Renal cortical epithelial cell (primary cell): ENCODE measurements around the gene PRDM5. TPM values are rescaled to one million over a fixed set of nuclear protein-coding genes. Genes with fewer than 3 reads are reported as not detected.

ENCODE experiments used
- DNase-seq: peaks from one replicate; pipeline ENCODE4 v3.0.0-alpha.2; 2011; ENCODE audit warnings: low read depth
- total RNA-seq: library from RNA; depleted of rRNA; stranded (reverse); fragments of >200 nt; gene quantifications from 2 replicates; pipeline ENCODE4 v1.2.3, GENCODE V29; 2014

Gene PRDM5
- total RNA-seq = 8.9 and 9.8 TPM in 2 replicates

DNA sequence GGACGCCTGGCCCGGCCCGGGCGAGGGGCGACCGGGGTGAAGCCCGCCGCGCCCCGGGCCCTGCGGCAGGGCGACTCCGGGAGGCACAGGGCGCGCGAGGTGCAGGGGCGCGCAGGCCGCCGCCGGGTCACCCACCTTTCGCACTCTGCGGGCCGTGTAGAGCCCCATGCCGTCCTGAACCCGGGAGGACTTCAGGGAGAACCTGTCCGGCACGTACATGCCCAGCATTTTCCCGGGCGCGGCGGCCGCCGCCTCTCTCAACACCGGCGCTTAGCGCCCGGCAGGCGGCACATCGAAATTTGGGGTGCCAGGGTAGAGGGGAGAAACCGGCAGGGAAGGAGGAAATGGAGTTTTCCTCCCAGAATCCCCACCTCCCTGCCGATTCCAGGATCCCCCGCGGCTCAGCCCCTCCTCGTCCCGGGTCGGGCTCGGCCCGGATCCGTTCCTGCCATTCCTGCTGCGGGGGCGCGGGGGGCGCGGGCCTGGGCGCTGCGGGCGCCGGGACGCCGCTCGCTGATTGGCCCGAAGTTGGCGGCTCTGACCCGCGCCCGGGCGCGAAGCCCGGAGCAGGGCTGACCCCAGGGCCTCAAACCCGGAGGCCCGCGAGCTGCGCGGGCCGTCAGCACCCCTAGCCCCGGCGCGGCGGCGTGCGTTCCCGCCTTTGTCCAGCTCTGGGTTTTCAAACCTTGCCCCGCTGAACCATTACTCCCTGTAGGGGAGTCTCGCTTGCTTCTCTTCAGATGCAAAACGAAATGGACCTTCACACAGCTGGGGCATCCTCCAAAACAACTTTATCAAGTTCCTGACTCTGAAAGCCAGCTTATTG, at the start of gene PRDM5:
TSS of gene PRDM5 (minus strand) at position 346 of the 826 bp plus-strand sequence. CDS start at position 228, 118 bp downstream.
- DNase-seq = peak; percentile 22

DNA sequence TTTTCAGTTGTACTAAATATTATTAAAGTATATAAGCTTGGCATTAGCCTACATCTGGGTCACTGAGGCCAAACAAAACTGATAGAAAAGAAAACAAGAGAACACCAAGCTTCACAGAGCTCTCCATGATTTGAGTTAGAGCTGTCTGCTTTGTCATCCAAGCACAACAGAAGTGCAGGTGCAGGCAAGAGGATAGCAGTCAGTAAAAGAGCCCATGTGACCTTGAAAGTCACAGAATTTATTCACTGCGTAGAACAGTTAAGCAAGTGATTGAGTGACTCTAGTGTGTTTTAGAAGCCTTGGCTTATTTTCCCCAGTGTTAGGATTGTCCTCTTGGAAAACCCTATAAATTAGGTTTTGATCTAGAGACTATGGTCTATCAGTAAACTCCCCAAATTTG, 49.4 kb upstream of the PRDM5 start:
- no peak for DNase-seq

DNA sequence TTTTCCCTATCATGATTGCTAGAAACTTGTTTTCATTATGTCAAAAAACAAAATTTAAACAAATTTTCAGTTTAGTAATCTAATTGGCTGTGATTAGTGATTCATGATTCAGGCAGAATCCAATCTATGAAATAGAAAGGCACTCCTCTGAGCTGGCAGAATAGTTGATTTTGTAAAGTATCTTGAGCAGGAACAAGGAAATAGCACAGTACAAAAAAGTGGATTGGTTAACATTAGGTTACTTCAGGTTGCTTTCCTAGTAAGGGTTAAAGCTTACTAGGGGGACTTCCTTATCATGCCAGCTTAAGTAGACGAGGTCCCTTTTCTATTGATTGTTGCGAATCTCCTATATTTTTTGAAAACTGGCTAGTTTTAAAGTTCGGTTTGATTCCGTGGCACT, 43.4 kb upstream of the PRDM5 start:
- DNase-seq = peak; percentile 7

DNA sequence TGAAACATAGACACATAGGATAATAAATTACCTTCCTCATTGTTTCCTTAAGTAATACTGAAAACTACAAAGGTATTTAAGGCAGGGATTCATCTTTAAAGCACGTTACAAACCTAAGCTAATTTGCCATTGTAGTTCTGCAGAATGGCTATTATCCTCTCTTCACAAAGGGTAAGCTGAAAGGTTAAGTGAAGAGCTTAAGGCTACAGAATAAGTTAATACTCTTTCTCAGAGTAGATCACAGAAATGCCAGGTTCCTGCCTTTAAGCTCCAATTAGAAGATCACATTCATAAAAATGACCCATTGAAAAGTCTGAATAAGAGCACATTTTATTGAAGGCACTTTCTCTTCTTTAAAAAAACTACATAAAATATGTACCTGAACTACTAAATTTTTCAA, 42.1 kb upstream of the PRDM5 start:
- DNase-seq = no peak

DNA sequence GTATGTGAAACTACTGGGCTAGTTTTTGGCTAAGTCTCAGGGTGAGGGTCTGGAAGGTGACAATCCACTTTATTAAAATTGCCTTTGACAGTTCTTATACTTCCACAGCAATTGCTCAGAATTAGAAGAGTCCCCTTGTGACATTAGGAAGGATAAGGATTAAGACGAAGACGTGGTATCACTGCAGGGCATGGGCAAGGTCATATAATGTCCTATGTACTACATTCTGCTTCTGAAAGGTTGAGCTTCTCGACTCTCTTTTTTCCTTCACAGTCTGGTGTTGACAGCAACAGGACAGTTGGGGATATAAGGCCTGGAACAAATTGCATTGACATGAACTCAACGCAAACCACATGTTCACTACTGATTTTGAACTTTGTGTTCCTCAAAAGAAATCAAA, 40.9 kb upstream of the PRDM5 start:
- DNase-seq = no peak

DNA sequence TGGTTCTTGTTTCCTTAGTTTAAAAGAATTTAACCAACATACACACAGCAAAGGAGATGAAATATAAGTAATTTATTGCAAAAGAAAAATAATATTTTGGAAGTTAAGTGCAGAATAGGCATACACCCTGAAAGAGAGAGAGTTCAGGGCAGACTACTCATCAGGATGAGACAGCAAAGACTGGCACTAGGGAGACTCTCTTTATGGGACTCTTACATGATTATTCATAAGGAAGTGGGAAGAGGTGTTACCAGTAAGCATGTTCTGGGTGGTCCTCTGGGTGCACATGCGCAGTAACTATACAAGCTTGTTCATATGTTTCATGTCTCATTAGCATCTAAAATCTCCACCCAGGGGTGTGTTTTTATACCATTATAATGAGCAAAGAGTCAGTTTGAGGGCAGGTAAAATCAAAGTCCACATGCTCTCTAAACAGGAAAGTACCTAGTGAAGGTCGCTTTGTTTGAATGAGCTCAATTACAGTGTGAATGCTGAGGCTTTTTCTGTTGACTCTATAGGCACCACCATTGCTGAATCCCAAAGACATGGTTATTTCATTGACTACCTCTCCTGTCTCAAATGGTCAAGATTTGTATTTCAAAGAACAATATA, 38.2 kb upstream of the PRDM5 start:
- no peak for DNase-seq

DNA sequence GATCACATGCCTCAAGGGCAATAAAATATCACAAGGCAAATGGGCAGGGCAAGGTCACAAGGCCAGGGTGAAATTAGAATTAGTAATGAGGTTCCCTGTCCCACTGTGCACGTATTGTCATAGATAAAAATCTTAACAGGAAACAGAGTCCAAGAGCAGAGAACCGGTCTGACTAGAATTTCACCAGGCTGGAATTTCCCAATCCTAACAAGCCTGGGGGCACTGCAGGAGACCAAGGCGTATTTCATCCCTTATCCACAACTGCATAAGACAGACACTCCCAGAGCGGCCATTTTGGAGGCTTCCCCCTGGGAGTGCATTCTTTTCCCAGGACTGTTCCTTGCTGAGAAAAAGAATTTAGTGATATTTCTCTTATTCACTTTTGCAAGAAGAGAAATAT, 25.9 kb upstream of the PRDM5 start:
- no peak for DNase-seq

DNA sequence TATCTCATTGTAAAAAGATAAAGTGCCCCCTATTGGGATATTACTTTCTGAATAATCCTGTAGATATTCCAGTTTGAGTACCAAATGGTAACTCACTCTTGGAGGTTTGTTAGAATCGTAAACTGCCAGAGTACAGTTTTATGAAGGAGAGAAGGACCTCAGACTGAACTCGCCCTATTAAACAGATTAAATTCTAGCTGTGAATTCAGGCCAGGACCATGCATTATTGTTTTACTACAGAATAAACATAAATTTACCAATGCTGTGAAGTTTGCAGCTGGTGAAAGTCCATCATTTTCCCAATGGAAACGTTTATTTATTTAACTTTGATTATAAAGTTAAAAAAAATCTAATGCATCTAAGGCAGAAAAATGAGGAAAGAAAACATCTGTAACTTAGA, 20.2 kb upstream of the PRDM5 start:
- no peak for DNase-seq

DNA sequence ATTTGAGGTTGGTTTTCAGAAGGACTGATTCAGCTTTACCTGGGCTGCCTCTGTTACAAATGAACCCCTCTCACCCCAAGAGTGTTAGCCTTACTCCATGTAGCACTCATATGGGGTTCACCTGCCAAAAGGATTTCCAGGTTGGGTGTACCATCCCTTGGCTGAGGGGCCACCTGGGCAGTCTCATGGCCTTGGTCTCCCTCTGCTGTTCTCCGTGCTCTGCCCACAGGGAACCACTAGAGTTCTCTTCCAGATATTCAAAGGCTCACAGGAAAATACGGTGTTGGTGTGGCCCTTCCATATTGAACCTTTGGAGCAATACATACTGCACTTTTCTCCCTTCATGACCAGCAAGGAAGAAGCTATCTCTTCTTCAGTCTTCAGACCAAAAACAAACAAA, 18.0 kb upstream of the PRDM5 start:
- DNase-seq = no peak

DNA sequence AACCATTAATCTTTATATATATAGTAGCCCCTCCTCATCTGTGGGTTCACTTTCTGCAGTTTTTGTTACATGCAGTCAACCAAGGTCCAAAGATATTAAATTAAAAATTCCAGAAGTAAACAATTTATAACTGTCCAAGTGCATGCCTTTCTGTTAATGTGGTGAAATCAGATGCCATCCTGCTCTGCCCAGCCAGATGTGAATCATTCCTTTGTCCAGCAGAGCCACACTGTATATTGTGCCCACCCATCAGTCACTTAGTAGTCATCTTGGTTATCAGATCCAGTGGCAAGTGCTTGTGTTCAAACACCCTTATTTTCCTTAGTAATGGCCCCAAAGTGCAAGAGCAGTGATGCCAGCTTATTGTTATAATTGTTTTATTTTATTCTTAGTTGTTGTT, 17.2 kb upstream of the PRDM5 start:
- no peak for DNase-seq

DNA sequence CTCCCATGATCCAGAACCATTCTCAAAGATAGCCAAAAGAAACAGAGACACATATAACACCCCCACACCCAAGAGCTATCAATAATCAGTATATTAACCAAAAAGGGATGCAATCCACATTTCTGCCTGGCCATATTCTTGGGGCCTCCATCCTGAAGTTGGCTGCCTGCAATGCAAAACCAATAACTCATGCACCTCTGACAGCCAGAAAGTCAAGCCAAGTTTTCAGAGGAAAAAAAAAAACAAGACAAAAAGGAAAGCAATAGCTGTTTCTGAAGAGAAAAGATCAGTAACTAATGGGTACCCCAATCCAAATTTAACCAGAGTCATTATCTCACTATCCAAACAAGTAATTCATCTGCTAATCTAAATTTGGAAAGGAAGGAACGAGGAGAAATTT, 7.3 kb upstream of the PRDM5 start:
- DNase-seq = no peak

DNA sequence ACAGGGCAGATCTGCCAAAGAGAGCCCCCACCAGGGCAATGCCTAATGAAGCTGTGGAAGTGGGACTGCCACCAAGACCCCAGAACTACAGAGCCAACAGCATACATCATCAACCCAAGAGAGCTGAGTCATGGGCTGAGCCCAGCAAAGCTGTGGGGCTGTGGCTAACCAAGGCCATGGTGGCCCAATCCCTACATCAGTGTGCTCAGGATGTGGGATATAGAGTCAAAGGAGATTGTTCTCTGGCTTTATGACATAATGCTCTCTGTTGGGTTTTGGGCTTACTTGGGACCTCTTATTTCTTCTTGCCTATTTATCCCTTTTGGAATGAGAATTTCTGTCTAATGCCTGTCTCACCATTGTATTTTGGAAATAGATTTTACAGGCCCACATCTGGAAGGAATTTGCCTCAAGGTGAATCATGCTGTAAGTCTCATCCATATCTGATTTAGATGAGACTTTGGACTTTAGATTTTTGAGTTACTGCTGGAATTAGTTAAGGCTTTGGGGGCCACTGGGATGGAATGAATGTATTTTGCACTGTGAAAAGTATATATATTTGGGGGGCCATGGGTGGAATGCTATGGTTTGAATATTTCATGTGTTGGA, 5.4 kb upstream of the PRDM5 start:
- DNase-seq = no peak

DNA sequence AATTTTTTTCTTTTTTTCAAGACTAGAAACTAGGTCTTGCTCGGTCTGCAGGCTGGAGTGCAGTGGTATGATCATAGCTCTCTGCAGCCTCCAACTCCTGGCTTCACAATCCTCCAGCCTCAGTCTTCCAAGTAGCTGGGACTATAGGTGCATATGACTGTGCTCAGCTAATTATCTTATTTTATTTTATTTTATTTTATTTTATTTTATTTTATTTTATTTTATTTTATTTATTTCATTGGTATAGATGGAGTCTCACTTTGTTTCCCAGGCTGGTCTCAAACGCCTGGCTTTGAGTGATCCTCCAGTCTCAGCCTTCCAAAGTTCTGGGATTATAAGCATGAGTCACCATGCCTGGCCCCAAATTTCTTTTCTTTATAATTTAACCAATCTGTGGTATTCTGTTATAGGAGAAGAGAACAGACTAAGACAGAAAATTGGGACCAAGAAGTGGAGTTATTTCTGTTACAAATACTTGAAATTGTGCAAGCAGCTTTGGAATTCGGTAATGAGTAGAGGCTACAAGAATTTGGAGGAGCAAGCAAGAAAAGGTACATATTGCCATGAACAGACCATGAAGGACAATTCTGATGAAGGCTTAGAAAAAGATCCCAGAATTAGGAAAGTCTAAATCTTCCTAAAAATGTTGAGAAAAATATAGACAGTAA, 4.0 kb upstream of the PRDM5 start:
- DNase-seq = no peak

DNA sequence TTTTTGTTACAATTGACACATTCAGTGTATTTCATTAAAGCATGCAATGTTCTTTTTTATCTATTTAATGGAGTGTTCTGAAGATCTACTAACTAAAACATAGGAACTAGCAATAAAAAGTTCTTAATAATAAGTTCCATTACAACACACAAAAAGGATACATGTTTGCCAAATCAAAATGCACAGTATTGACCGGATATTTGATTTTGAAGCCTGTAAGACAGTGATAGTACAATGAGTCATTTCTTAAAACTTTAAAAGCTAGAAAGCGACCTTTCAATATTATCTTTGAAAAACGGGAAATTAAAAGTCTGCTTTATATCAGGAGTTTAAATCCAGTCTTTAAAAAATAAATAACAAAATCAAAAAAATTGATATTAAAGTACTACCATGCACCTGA, 2.4 kb upstream of the PRDM5 start:
- no peak for DNase-seq

DNA sequence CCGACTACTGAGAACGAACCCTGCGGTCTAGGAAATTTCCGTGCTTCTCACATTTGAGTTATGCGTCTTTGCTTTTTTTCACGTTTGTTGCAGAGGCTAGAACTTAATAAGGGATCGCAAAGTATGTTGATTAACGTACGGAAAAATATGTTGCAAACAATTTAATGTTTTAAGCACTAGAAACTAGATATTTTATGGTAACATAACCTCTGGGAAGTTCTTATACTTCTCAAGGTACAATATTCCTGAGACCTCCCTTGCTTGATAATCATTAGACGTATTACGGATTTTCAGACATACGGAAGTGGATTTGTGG, 639 bp upstream of the PRDM5 start:
- no peak for DNase-seq

DNA sequence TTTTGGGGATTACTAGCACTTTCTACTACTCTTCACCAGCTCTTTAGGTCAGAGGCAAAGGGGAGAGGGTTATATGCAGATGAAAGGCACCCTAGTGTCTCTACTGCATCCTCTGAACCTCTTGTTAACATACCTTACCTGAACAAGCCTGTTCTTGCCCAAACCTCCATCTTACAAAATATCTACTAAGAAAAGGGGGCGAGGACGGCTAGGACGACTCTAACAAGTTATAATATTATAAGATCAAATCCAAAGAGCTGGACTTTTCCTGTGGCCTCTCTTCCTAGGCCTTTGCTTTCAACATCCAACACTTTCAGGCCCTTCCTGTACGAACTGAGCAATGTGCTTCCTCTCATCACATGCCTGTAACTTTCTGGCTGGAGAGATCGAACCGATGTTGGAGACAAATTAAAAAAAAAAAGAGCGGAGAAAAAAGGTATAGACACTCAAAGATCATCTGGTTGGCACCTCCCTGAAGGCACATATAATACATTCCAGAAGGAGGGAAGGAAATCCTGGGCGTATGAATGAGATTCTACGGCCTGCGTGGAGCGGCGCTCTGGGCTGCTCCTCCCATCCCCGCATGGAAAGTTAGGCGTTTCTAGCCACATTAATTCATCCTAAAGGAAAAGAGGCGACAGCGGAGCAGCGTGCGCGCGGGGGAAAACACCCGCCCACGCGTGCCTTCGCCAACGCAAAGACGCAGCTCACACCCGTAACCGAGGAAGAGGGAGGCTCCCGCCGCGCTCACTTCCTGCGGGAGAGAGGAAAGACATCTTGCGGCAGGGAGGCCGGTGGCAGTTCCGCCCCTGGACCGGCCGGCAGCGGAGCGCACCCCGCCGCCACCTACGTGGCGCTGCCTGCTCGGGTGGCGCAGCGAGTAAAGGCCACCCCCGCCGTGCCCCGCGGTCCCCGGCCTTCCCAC, 808 bp downstream of the PRDM5 start:
- peak; percentile 23 for DNase-seq

DNA sequence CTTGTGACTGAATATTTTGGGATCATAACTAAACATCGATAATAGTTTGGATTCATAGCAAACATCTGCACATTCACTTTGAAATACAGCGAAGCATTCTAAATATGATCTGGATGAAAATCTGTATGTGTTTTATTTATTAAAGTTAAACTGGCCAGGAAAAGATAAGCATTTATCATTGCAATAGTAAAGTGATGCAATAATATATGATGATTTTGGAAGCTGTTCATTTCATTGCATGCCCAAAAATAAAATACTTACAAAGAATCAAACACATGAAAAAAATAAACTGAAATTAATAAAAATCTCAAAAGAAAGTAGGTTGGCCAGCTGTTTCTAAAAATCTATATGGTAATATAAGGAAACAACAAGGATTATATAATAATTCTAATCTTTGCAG, 1.9 kb downstream of the PRDM5 start:
- no peak for DNase-seq

DNA sequence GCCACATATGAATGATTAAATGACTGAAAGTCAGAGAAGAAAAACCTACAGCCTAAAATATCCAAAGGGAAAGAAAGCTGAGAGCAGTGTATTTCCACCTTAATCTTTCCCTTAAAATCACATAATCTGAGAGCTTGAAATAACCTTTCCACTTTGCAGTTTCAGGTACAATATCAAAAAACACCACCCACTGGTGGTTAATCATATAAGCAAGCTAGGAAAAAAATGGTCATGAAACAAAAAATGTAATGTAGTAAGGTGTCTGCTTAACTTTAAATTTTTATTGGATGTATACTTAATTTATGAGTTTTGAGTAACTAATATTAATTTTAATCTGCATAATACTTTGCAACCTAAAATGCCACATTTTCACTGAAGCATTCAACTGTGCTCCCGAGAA, 3.2 kb downstream of the PRDM5 start:
- no peak for DNase-seq

DNA sequence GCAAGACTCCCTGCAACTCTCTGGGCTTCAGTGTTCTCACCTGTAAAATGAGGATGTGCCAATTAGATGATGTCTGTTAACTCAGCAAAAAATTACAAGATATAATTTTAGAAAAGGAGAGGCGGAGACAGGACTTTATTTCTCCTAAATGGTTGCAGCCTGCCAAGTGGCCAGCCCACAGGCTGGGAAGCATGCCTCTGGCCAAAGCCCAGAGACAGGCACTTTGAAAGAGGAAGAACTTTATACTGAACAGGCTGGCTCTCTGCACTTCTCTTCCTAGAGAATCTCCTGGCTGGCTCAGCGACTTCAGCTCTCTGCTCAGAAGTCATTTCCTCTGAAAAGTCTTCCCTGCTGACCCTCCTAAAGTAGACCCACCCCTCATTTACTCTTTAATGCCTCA, 3.7 kb downstream of the PRDM5 start:
- DNase-seq = no peak

DNA sequence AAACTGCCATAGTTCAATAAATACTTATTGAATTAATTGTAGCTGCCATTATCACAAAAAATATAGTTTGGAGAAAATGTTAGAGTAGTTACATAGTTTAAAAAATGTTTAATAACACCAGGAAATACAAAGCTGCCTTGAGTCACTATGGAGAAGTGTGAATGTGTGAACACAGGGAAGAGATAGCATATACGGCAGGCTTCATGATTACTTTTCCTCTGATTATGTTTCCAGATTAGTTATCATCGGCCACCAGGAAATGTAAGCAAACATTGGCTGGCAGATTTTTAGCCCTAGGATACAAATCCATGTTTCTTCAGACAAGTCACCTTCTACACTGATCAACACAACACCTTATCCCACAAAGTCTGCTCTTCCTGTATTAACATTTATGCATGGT, 4.4 kb downstream of the PRDM5 start:
- no peak for DNase-seq

DNA sequence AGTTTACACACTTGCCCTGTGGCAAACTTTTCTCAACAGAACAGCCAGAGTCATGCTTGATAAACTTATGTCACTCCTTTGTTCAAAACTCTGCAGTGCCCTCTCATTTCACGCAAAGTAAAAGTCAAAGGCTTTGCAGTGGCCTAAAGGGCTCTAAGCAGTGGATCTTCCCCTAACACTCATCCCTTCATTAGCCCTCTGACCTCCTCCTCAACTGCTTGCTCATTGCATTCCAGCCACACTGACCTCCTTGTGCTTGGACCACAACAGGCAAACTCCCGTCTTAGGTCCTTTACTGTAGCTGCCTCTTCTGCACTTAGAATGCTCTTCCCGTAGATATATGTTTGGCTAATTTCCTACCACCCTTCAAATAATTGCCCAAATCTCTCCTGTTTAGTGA, 5.6 kb downstream of the PRDM5 start:
- DNase-seq = no peak

DNA sequence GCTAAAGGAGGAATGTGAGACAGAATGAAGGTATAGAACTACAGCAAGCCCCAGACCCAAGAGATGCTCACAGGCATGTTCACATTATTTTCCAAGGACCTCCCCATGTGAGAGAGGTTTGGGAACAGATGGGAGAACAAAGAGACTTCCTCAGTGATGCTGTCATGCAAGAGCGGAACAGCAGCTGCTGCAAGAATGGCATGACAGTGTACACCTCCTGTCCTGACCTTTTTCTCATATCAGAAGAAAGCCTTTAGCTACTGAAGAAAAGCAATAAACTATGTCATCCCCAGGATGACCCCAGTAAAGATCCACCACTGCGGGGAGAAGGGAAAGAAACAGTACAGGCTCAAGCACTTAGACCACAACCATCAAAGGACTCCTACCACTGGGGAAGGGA, 7.2 kb downstream of the PRDM5 start:
- no peak for DNase-seq
